ENCODE data around the gene MPIG6B.

MPIG6B gene

DNA sequence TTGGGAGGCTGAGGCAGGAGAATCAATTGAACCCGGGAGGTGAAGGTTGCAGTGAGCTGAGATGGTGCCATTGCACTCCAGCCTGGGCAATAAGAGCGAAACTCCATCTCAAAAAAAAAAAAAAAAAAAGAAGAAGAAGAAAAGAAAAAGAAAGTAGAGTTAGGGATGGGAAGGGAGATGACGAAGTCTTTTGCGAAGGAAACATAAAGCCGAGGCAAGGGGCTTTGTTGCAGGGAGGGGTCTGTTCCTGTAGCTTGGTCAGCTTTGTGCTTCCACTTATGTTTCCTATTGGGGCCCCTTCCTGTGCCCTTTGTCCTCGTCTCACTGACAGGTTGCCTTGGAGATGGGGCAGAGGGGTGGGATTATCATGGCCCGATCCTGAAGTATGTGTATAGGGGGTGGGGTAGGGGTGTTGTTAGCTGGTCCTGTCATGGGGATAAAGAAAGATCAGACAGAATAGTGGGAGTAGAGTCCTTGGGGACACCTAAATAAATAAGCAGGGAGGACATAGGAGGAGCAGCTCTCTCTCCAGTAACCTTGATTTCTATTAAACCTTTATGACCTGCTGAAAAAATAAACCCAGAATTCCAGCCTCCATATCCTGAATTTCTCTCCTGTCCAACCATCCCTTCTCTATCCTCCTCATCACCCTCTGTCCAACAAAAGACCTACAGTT, 14.3 kb downstream of the MPIG6B start:
- POLR2A ChIA-PET: interaction anchor here (0.7 to 6.8 kb wide), 13 partner anchors 8 to 107 kb away, joined by 3 to 102 read pairs (median 8); partner anchors contain the start of genes ABHD16A, DDAH2, HSPA1A and HSPA1B
- no peak overlapping the region for H3K4me3 ChIP-seq (ENCODE audit: low read depth, low read length)
- peak overlapping the region; percentile 63 for H3K27ac ChIP-seq (ENCODE audit: extremely low read depth, low read depth, low read length)
- H3K4me1 ChIP-seq (ENCODE audit: control insufficient read depth, insufficient read depth, low read length): peaks cover 35% of the 10 kb centered on the region
- CTCF ChIA-PET: interaction anchor here (0.6 to 4.7 kb wide), 12 partner anchors 32 to 229 kb away, joined by 3 to 39 read pairs (median 4); partner anchors contain the start of genes GPANK1, LY6G5C, VARS1 and VWA7
- peaks cover 14 to 36% of the 10 kb centered on the region in 2 experiments; a peak in 2 of 3 replicates for H3K36me3 ChIP-seq (ENCODE audit: control insufficient read depth in 2 of 2, insufficient read depth in 1 of 2, low read length in 2 of 2)
- H3K9me3 ChIP-seq (ENCODE audit: control insufficient read depth, insufficient read depth, low read depth, low read length): no peaks in the 10 kb centered on the region
- TF ChIP-seq ZNF354C (tag by site-specific recombination; IDR thresholded peaks at IDR 0.05; ENCODE audit: borderline replicate concordance, low read depth) (no peak), ZNF292 (tag by site-specific recombination; IDR thresholded peaks at IDR 0.05; ENCODE audit: borderline replicate concordance, low read depth) (no peak), ZNF23 (tag by site-specific recombination; IDR thresholded peaks at IDR 0.05; ENCODE audit: borderline replicate concordance) (no peak), ZNF404 (tag by site-specific recombination; IDR thresholded peaks at IDR 0.05) (no peak), ZNF302 (tag by site-specific recombination; IDR thresholded peaks at IDR 0.05; ENCODE audit: low read depth) (no peak), FEZF1 (tag by site-specific recombination; IDR thresholded peaks at IDR 0.05) (no peak), ZNF169 (tag by site-specific recombination; IDR thresholded peaks at IDR 0.05) (no peak), SALL2 (tag by site-specific recombination; IDR thresholded peaks at IDR 0.05; ENCODE audit: borderline replicate concordance) (no peak), ZNF837 (tag by site-specific recombination; IDR thresholded peaks at IDR 0.05) (no peak), TRIM28 (IDR thresholded peaks at IDR 0.05; ENCODE audit: borderline replicate concordance, low read length) (no peak), OVOL3 (tag by site-specific recombination; IDR thresholded peaks at IDR 0.05) (no peak), MYNN (tag by site-specific recombination; IDR thresholded peaks at IDR 0.05; ENCODE audit: borderline replicate concordance) (no peak), OSR2 (tag by site-specific recombination; IDR thresholded peaks at IDR 0.05) (no peak), ZNF433 (tag by site-specific recombination; IDR thresholded peaks at IDR 0.05; ENCODE audit: low read depth) (no peak), ZBTB48 (tag by site-specific recombination; IDR thresholded peaks at IDR 0.05) (no peak), RBAK (tag by site-specific recombination; IDR thresholded peaks at IDR 0.05) (no peak), ZNF558 (tag by site-specific recombination; IDR thresholded peaks at IDR 0.05) (no peak), BCL11B (tag by site-specific recombination; IDR thresholded peaks at IDR 0.05; ENCODE audit: low read depth) (no peak), KLF9 (tag by site-specific recombination; IDR thresholded peaks at IDR 0.05; ENCODE audit: low read depth) (no peak)
- TF ChIP-seq, protein P1, sequence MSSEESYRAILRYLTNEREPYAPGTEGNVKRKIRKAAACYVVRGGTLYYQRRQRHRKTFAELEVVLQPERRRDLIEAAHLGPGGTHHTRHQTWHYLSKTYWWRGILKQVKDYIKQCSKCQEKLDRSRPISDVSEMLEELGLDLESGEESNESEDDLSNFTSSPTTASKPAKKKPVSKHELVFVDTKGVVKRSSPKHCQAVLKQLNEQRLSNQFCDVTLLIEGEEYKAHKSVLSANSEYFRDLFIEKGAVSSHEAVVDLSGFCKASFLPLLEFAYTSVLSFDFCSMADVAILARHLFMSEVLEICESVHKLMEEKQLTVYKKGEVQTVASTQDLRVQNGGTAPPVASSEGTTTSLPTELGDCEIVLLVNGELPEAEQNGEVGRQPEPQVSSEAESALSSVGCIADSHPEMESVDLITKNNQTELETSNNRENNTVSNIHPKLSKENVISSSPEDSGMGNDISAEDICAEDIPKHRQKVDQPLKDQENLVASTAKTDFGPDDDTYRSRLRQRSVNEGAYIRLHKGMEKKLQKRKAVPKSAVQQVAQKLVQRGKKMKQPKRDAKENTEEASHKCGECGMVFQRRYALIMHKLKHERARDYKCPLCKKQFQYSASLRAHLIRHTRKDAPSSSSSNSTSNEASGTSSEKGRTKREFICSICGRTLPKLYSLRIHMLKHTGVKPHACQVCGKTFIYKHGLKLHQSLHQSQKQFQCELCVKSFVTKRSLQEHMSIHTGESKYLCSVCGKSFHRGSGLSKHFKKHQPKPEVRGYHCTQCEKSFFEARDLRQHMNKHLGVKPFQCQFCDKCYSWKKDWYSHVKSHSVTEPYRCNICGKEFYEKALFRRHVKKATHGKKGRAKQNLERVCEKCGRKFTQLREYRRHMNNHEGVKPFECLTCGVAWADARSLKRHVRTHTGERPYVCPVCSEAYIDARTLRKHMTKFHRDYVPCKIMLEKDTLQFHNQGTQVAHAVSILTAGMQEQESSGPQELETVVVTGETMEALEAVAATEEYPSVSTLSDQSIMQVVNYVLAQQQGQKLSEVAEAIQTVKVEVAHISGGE (tag by site-specific recombination; conservative IDR thresholded peaks at IDR 0.05; ENCODE audit: low read depth): no peak; the same call in 1 of the 2 replicates
- TF ChIP-seq, protein P2, sequence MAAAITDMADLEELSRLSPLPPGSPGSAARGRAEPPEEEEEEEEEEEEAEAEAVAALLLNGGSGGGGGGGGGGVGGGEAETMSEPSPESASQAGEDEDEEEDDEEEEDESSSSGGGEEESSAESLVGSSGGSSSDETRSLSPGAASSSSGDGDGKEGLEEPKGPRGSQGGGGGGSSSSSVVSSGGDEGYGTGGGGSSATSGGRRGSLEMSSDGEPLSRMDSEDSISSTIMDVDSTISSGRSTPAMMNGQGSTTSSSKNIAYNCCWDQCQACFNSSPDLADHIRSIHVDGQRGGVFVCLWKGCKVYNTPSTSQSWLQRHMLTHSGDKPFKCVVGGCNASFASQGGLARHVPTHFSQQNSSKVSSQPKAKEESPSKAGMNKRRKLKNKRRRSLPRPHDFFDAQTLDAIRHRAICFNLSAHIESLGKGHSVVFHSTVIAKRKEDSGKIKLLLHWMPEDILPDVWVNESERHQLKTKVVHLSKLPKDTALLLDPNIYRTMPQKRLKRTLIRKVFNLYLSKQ (tag by site-specific recombination; IDR thresholded peaks at IDR 0.05; ENCODE audit: borderline replicate concordance): no peak
- TF ChIP-seq, protein P3, sequence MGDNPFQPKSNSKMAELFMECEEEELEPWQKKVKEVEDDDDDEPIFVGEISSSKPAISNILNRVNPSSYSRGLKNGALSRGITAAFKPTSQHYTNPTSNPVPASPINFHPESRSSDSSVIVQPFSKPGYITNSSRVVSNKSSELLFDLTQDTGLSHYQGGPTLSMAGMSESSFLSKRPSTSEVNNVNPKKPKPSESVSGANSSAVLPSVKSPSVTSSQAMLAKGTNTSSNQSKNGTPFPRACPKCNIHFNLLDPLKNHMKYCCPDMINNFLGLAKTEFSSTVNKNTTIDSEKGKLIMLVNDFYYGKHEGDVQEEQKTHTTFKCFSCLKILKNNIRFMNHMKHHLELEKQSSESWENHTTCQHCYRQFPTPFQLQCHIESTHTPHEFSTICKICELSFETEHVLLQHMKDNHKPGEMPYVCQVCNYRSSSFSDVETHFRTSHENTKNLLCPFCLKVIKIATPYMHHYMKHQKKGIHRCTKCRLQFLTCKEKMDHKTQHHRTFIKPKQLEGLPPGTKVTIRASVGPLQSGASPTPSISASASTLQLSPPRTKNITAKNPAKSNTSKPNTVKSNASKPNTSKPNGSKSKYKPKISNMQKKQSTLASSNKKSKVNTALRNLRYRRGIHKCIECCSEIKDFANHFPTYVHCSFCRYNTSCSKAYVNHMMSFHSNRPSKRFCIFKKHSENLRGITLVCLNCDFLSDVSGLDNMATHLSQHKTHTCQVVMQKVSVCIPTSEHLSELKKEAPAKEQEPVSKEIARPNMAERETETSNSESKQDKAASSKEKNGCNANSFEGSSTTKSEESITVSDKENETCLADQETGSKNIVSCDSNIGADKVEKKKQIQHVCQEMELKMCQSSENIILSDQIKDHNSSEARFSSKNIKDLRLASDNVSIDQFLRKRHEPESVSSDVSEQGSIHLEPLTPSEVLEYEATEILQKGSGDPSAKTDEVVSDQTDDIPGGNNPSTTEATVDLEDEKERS (tag by site-specific recombination; IDR thresholded peaks at IDR 0.05): no peak
- TF ChIP-seq, protein P4, sequence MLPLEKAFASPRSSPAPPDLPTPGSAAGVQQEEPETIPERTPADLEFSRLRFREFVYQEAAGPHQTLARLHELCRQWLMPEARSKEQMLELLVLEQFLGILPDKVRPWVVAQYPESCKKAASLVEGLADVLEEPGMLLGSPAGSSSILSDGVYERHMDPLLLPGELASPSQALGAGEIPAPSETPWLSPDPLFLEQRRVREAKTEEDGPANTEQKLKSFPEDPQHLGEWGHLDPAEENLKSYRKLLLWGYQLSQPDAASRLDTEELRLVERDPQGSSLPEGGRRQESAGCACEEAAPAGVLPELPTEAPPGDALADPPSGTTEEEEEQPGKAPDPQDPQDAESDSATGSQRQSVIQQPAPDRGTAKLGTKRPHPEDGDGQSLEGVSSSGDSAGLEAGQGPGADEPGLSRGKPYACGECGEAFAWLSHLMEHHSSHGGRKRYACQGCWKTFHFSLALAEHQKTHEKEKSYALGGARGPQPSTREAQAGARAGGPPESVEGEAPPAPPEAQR (tag by site-specific recombination; IDR thresholded peaks at IDR 0.05): no peak
- TF ChIP-seq, protein P5, sequence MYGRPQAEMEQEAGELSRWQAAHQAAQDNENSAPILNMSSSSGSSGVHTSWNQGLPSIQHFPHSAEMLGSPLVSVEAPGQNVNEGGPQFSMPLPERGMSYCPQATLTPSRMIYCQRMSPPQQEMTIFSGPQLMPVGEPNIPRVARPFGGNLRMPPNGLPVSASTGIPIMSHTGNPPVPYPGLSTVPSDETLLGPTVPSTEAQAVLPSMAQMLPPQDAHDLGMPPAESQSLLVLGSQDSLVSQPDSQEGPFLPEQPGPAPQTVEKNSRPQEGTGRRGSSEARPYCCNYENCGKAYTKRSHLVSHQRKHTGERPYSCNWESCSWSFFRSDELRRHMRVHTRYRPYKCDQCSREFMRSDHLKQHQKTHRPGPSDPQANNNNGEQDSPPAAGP (tag by site-specific recombination; IDR thresholded peaks at IDR 0.05): 0 out of 2 replicates have a peak, but pooled peaks have one; percentile 53
- TF ChIP-seq, protein P6, sequence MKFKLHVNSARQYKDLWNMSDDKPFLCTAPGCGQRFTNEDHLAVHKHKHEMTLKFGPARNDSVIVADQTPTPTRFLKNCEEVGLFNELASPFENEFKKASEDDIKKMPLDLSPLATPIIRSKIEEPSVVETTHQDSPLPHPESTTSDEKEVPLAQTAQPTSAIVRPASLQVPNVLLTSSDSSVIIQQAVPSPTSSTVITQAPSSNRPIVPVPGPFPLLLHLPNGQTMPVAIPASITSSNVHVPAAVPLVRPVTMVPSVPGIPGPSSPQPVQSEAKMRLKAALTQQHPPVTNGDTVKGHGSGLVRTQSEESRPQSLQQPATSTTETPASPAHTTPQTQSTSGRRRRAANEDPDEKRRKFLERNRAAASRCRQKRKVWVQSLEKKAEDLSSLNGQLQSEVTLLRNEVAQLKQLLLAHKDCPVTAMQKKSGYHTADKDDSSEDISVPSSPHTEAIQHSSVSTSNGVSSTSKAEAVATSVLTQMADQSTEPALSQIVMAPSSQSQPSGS (tag by site-specific recombination; IDR thresholded peaks at IDR 0.05; ENCODE audit: low read depth): no peak
